Pancreas (tissue), 10 donors: ENCODE data around the gene ATG5. TPM values are rescaled to one million over a fixed set of nuclear protein-coding genes. Genes with fewer than 3 reads are reported as not detected.

ENCODE experiments used
- ATAC-seq, 4 donors: fragments of 200-7000 bp; cut with Tn5 transposase; one replicate each; pipeline versions ENCODE4 v1.8.0 to v1.9.1; 2020; ENCODE audit warnings: mild to moderate bottlenecking in 4 of 4, moderate library complexity in 4 of 4
- DNase-seq, 6 donors: peaks; one replicate each; pipeline ENCODE4 v3.0.0-alpha.2; 2020
- FAIRE-seq: peaks from 2 replicates; lab custom pipeline; 2012; peaks lifted over from hg19 to GRCh38; lab: Jason Lieb, UNC
- H3K27ac ChIP-seq, 4 donors: fragments of 200-600 bp; sonication (generic); 1 replicate in 3 of 4; 2 replicates in 1 of 4; pipeline versions ENCODE4 v1.5.0 to v1.8.0; 2020
- H3K27me3 ChIP-seq, 4 donors: fragments of 200-600 bp; one replicate each; pipeline ENCODE4 v1.8.0; 2021
- H3K36me3 ChIP-seq, 3 donors: fragments of 200-600 bp; sonication (generic) in 1 of 3; one replicate each; pipeline versions ENCODE4 v1.5.0 to v1.8.0; 2020 to 2021
- H3K4me1 ChIP-seq, 3 donors: fragments of 200-600 bp; one replicate each; pipeline ENCODE4 v1.8.0; 2021
- H3K4me3 ChIP-seq, 4 donors: fragments of 200-600 bp; sonication (generic) in 2 of 4; one replicate each; pipeline versions ENCODE4 v1.5.0 to v1.8.0; 2020 to 2021
- H3K9me3 ChIP-seq, 4 donors: fragments of 200-600 bp; one replicate each; pipeline ENCODE4 v1.8.0; 2021
- CTCF ChIP-seq, 4 donors: fragments of 200-600 bp; sonication (generic) in 3 of 4; IDR thresholded peaks; one replicate each; pipeline versions ENCODE4 v1.5.0 to v1.8.0; 2021; ENCODE audit warnings: antibody characterized with exemption in 4 of 4
- WGBS, 2 donors: extraction: QIAGEN DNeasy Blood & Tissue Kit; methylation state at CpG; one replicate each; pipeline ENCODE4 v1.1.7; 2013; 5-methylcytosine and 5-hydroxymethylcytosine counted together
- intact Hi-C, 3 donors: fragments of 100-400 bp; cut with DNase I; formaldehyde crosslinking; loops; one replicate each; pipeline versions ENCODE4 v1.11.1 to v1.14.2; 2022
- polyA plus RNA-seq, 2 donors: library from polyadenylated mRNA; stranded (reverse); fragments of 200-250 nt; gene quantifications; one replicate each; pipeline ENCODE4 v1.2.3, GENCODE V29; 2013
- total RNA-seq, 6 donors: library from RNA; stranded (reverse); fragmentation: NEBNext Ultra II Directional in 4 of 6; extraction: Animal tissue kit (Norgen Biotek cat#: 25700) in 4 of 6; gene quantifications; one replicate each; pipeline versions ENCODE4 v1.2.1 to v1.2.4, GENCODE V29; 2021 to 2023
- donor health status: healthy with polysubstance abuse.
- donor health status: DM: no; HTN: no; CAD: no; lungs with moderate emphysema.
- donor health status: DM: no; HTN: no; CAD: no.
- donor health status: control.
- donor health status: control.
- donor health status: Bipolar disorder and iron deficiency.
- donor health status: DM: yes; HTN: yes; CAD: no.
- donor health status: DM: no; HTN: no; CAD: no.
- donor health status: DM: no; HTN: no; CAD: no.
- donor health status: DM: yes; HTN: yes; CAD: no.

The ATG5 gene
- total and polyA plus RNA-seq, 8 donors: 8.2 to 15.7 (median 10.8) TPM

GRCh38 chr6:106188104-106188794 lies 137.3 kb downstream of the ATG5 start:
- FAIRE-seq (no peak), DNase-seq (no peak), ATAC-seq (no peak)
- no peak overlapping the region for H3K27ac ChIP-seq
- H3K4me1 ChIP-seq: no peaks in the 10 kb centered on the region
- no peak overlapping the region for H3K4me3 ChIP-seq
- no peak for TF ChIP-seq CTCF (IDR thresholded peaks at IDR 0.05)
- peaks cover 0 to 3% (median 0%) of the 10 kb centered on the region in 3 donors for H3K36me3 ChIP-seq
- H3K9me3 ChIP-seq: peaks cover 0 to under 1% (median 0%) of the 10 kb centered on the region in 4 donors
- H3K27me3 ChIP-seq: no peaks in the 10 kb centered on the region
- intact Hi-C loops: no loop called here
- WGBS, 2 donors: 91 to 94% methylated on average over 1 of the region's 1 CpG

- DNase-seq: no peak
- FAIRE-seq: no peak
- Histone ChIP-seq H3K27me3 (no peaks in the 10 kb centered on the region), H3K4me1 (no peaks in the 10 kb centered on the region), H3K36me3 (peaks cover 0 to 3% (median 0%) of the 10 kb centered on the region in 3 donors), H3K9me3 (no peaks in the 10 kb centered on the region), H3K27ac (no peak overlapping the region), H3K4me3 (no peak overlapping the region)
- intact Hi-C loops: no loop called here
- ATAC-seq: no peak
- WGBS, 2 donors: 67 to 77% methylated on average over 1 of the region's 1 CpG
- TF ChIP-seq CTCF (IDR thresholded peaks at IDR 0.05): no peak
Observed at GRCh38 chr6:106187424-106187982, 138.1 kb downstream of the ATG5 start.

DNA sequence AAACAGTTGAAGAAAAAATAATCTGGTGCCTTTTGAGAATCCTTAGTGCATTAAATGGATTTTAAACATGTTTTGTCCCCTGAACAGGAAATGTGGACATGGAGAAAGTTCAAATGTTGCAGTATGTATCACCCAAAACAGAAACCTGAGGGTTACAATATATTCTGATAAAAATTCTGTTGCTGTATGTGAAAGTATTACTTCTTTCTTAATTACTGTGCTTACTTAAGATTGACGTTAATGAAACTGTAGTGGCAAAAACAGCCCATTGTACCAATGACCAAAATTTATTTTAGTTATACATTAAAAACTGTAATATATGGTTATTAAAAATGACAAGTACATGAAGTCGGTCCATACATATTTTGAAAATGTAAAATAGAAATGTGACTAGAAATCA lies 138.8 kb downstream of the ATG5 start:
- Histone ChIP-seq H3K27me3 (no peaks in the 10 kb centered on the region), H3K9me3 (no peaks in the 10 kb centered on the region), H3K4me3 (no peak overlapping the region), H3K36me3 (peaks cover 0 to 3% (median 0%) of the 10 kb centered on the region in 3 donors), H3K27ac (no peak overlapping the region), H3K4me1 (no peaks in the 10 kb centered on the region)
- intact Hi-C loops: no loop called here
- ATAC-seq (no peak), DNase-seq (no peak), FAIRE-seq (no peak)
- no peak for TF ChIP-seq CTCF (IDR thresholded peaks at IDR 0.05)
- 94 to 97% methylated on average over 2 of the region's 2 CpGs for WGBS, 2 donors

DNA sequence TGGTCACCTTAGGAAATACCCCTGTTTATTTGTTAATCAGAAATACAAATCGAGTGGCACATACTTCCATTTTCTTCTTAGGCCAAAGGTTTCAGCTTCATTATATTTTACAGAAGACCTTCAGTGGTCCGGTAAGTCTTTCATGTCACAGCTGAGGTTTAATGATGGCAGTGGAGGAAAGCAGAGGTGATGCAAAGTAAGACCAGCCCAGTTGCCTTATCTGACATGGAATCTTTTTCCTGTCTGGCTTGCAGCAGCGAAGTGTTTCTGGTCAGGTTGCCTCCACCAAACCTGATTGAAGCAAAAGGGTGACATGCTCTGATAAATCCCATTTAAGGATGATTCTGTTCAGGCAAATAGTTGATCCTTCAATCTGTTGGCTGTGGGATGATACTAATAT lies 139.4 kb downstream of the ATG5 start:
- H3K4me1 ChIP-seq: no peaks in the 10 kb centered on the region
- no peak for DNase-seq
- FAIRE-seq: no peak
- no peak overlapping the region for H3K27ac ChIP-seq
- no peaks in the 10 kb centered on the region for H3K27me3 ChIP-seq
- H3K36me3 ChIP-seq: peaks cover 0 to 3% (median 0%) of the 10 kb centered on the region in 3 donors
- ATAC-seq: no peak
- TF ChIP-seq CTCF (IDR thresholded peaks at IDR 0.05): no peak
- intact Hi-C loops: no loop called here
- no peak overlapping the region for H3K4me3 ChIP-seq
- 94% methylated on average over 3 of the region's 3 CpGs for WGBS, 2 donors
- H3K9me3 ChIP-seq: no peaks in the 10 kb centered on the region

GRCh38 chr6:106185615-106186014 lies 139.9 kb downstream of the ATG5 start:
- Histone ChIP-seq H3K36me3 (peaks cover 0 to 3% (median 0%) of the 10 kb centered on the region in 3 donors), H3K27me3 (no peaks in the 10 kb centered on the region), H3K4me1 (no peaks in the 10 kb centered on the region), H3K9me3 (no peaks in the 10 kb centered on the region), H3K27ac (no peak overlapping the region), H3K4me3 (no peak overlapping the region)
- DNase-seq (no peak), ATAC-seq (no peak), FAIRE-seq (no peak)
- intact Hi-C loops: no loop called here
- no peak for TF ChIP-seq CTCF (IDR thresholded peaks at IDR 0.05)
- whole genome bisulfite sequencing, 2 donors: 98% methylated on average over 2 of the region's 2 CpGs
